Peyer's patch (tissue), 4 donors: Measurements from ENCODE around the gene SYT8. TPM values are rescaled to one million over a fixed set of nuclear protein-coding genes. Genes with fewer than 3 reads are reported as not detected.
"Not testable (repeated sequence)": the region's sequence is repeated elsewhere in the genome, so short reads cannot be mapped to it uniquely, and the experiment has no call there.

Source experiments
- DNase-seq, 3 donors: peaks; one replicate each; pipeline ENCODE4 v3.0.0-alpha.2; 2017 to 2019
- H3K27ac ChIP-seq, 4 donors: fragments of 200-600 bp; sonication (generic); one replicate each; pipeline ENCODE4 v1.5.1; 2016 to 2019
- H3K27me3 ChIP-seq, 2 donors: fragments of 200-600 bp; sonication (generic); one replicate each; pipeline ENCODE4 v1.5.1; 2019
- H3K36me3 ChIP-seq, 3 donors: fragments of 200-600 bp; sonication (generic); one replicate each; pipeline ENCODE4 v1.5.1; 2016 to 2019
- H3K4me1 ChIP-seq, 4 donors: fragments of 200-600 bp; sonication (generic); one replicate each; pipeline ENCODE4 v1.5.1; 2016 to 2019
- H3K4me3 ChIP-seq, 4 donors: fragments of 200-600 bp; sonication (generic); 1 replicate in 3 of 4; 2 replicates in 1 of 4; pipeline ENCODE4 v1.5.1; 2016 to 2019; ENCODE audit warnings: mild to moderate bottlenecking in 1 of 4
- H3K9me3 ChIP-seq, 4 donors: fragments of 200-600 bp; sonication (generic); one replicate each; pipeline ENCODE4 v1.5.1; 2016 to 2019; ENCODE audit warnings: mild to moderate bottlenecking in 1 of 4
- CTCF ChIP-seq, 6 experiments: fragments of 450-650 bp in 4 of 6; fragments of 200-600 bp in 2 of 6; sonication (generic) in 1 of 6; IDR thresholded peaks; one replicate each; pipeline ENCODE4 v1.5.1; 2017 to 2019; ENCODE audit warnings: antibody characterized with exemption in 6 of 6, mild to moderate bottlenecking in 3 of 6, moderate library complexity in 1 of 6
- POLR2A ChIP-seq, 2 donors: fragments of 450-650 bp; IDR thresholded peaks; one replicate each; pipeline ENCODE4 v1.5.1; 2017; ENCODE audit warnings: antibody characterized with exemption in 2 of 2, mild to moderate bottlenecking in 2 of 2, moderate library complexity in 2 of 2
- total RNA-seq, 4 donors: library from RNA; depleted of rRNA; stranded (reverse); fragments of >200 nt; gene quantifications; one replicate each; pipeline ENCODE4 v1.1.0, GENCODE V29; 2016

SYT8 gene
- total RNA-seq, 4 donors from 2014 or later: 21.3 to 57.6 (median 44.6) TPM; not detected in 1

DNA sequence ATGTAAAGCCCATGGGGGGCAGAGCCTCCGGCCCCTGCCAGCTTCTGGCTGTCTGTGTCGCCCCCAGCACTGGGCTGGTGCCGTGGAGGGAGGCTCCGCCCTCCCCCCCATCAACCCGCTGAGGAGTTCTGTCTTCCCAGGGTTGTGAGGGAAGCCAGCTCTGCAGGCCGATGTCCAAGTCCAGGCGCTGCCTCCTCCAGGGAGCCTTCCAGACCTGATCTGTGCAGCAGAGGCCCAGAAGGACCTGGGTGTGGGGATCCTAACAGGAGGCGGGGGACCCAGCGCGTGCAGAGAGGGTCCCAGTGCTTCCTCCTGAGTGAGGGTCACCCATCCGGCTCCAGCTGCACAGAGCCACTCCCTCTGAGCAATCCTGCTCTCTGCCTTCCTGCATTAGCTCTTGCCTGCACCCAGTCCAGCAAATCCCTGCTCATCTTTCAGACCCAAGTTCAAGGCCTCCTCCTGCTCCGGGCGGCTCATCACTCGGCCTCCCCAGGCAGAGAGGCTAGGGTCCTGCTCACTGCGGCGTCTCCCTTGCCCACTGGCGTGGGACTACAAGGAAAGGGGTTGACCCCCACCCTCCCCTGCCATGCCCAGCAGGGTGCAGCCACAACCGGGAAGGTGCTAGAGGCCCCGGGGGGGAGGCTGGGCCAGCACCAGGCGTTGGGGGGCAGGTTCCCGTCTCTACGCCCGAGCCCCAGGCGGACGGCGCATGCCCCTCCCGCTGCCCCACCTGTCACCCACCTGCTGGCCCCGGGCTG is 40.5 kb downstream of the SYT8 start:
- H3K9me3 ChIP-seq: no peaks in the 10 kb centered on the region
- H3K27ac ChIP-seq: peak overlapping the region in 3 of 4 donors; percentile 38 to 77 (median 49)
- DNase-seq: peak in 1 of 3 donors; percentile 47
- TF ChIP-seq CTCF (IDR thresholded peaks at IDR 0.05) (no peak), POLR2A (IDR thresholded peaks at IDR 0.05) (no peak)
- H3K4me1 ChIP-seq: peaks cover 0 to 38% (median 18%) of the 10 kb centered on the region in 4 donors
- H3K4me3 ChIP-seq: no peak overlapping the region
- no peaks in the 10 kb centered on the region for H3K27me3 ChIP-seq
- no peaks in the 10 kb centered on the region for H3K36me3 ChIP-seq

GRCh38 chr11:1875851-1876301 is 41.1 kb downstream of the SYT8 start:
- not testable (repeated sequence) for H3K4me3 ChIP-seq

DNA sequence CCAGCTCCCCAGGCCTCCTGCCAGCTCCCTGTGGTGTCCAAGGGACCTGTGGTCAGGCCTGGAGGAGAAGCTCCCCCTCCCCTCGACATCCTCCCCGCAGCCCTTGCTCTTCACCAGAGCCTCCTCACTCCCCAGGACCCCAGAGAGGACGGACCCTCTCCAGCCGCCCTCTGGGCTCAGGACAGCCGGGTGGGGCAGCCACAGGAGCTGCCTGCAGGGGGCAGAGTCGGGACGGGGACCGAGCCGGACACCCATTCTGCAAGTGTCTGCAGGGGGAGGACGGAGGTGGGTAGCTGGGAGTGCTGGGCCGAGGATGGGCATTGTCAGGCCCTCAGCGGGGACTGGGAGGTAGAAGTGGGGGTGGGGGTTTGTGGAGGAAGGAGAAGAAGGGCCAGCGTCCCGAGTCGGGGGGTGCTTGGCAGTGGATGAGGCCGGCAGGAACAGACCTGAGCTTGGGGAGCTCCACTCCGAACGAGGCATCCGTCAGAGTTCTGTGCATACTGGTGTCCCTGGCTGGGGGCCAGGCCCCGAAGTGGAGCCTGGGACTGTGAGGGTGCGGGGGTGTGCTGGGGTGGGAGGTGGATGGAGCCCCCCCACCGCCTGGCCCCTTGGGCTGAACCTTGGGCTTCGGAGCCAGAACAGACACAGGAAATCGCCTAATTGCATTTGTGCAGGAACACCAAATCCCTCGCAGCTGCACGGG is 41.7 kb downstream of the SYT8 start:
- Histone ChIP-seq H3K27me3 (no peaks in the 10 kb centered on the region), H3K9me3 (no peaks in the 10 kb centered on the region), H3K36me3 (no peaks in the 10 kb centered on the region), H3K4me1 (peaks cover 0 to 35% (median 19%) of the 10 kb centered on the region in 4 donors), H3K4me3 (no peak overlapping the region), H3K27ac (peak overlapping the region; percentile 55 to 77 (median 66))
- DNase-seq: peak; percentile 35 to 73 (median 65)
- TF ChIP-seq CTCF (IDR thresholded peaks at IDR 0.05) (peak in 5 of 6 experiments; percentile 17 to 53 (median 41)), POLR2A (IDR thresholded peaks at IDR 0.05) (no peak)

More at GRCh38 chr11:1875851-1876301, 41.1 kb downstream of the SYT8 start:
- not testable (repeated sequence) for H3K36me3 ChIP-seq, DNase-seq, H3K9me3 ChIP-seq, H3K27me3 ChIP-seq
- H3K4me1 ChIP-seq: peaks cover 0 to 34% (median 15%) of the 10 kb centered on the region in 4 donors
- H3K27ac ChIP-seq: peak overlapping the region; percentile 55 to 77 (median 66)

DNA sequence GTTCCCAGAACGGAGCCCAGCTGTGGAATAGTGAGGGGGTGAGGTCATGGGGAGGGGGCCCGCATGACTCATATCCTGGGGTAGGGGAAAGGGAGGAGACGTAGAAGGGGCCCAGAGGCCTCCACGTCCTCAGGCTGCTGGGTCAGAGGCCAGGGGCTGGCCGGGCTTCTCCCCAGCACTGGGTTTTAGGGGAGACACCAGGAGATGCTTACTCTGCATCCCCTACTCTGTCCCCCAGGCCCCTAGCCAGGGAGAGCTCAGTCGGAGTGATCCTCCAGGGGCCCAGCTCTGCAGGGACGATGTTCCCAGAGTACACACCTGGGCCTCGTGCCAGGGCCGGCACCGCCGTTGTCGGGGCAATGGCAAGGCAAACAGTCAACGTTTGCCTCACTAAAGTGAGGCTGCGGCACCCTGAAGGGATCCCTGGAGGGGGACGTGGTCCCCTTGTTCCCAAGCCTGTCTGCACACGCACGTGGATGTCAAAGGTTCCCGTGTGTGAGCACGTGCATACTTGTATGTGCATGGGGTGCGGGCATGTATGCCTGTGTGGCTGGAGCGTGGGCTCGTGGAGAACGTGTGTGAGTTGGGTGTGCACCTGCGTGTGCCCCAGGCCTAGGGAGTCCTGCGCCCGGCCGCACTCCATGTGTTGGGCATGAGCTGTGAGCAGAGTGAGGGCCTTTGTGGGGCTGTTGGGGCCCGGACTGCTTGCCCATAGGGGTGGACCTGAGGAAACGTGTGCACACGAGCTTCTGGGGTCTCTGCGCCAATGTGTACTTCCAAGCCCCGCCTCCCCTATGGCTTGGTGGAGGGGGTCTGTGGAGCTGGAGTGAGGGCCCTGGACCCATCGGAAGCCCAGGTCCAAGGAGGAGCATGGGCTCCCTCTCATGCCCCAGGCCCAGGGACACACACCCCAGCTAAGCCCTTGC is 42.7 kb downstream of the SYT8 start:
- Histone ChIP-seq H3K27ac (peak overlapping the region; percentile 55 to 77 (median 66)), H3K27me3 (no peaks in the 10 kb centered on the region), H3K4me1 (peaks cover 0 to 45% (median 26%) of the 10 kb centered on the region in 4 donors), H3K9me3 (no peaks in the 10 kb centered on the region), H3K36me3 (no peaks in the 10 kb centered on the region), H3K4me3 (no peak overlapping the region)
- DNase-seq: peak in 2 of 3 donors; percentile 57 to 58
- TF ChIP-seq POLR2A (IDR thresholded peaks at IDR 0.05) (no peak), CTCF (IDR thresholded peaks at IDR 0.05) (no peak)

- TF ChIP-seq CTCF (IDR thresholded peaks at IDR 0.05) (no peak), POLR2A (IDR thresholded peaks at IDR 0.05) (no peak)
- Histone ChIP-seq H3K9me3 (no peaks in the 10 kb centered on the region), H3K36me3 (no peaks in the 10 kb centered on the region), H3K27ac (peak overlapping the region; percentile 53 to 77 (median 66)), H3K4me3 (no peak overlapping the region), H3K4me1 (peaks cover 0 to 46% (median 26%) of the 10 kb centered on the region in 4 donors), H3K27me3 (no peaks in the 10 kb centered on the region)
- DNase-seq: peak in 2 of 3 donors; percentile 37 to 44
Observed at GRCh38 chr11:1878137-1879031, 43.6 kb downstream of the SYT8 start.
